ENCODE measurements around the gene CMTM7.

Gene CMTM7

GRCh38 chr3:32502118-32502945, 110.7 kb downstream of the CMTM7 start, which contains the start of gene CMTM6:
CMTM6 (minus strand) TSS chr3:32502852; CDS start chr3:32502745, 107 bp downstream.
- TF ChIP-seq CTCF (IDR thresholded peaks at IDR 0.05; ENCODE audit: insufficient read depth, low read depth, low read length, missing control alignments) = peak; percentile 5
- peak within 1 kb of the TSS; percentile 91 for H3K4me3 ChIP-seq (ENCODE audit: low read length)
- peak; percentile 82 for DNase-seq (ENCODE audit: low read depth)

- peak overlapping the region; percentile 91 for H3K4me3 ChIP-seq (ENCODE audit: low read length)
- TF ChIP-seq CTCF (IDR thresholded peaks at IDR 0.05; ENCODE audit: insufficient read depth, low read depth, low read length, missing control alignments) = no peak
- no peak for DNase-seq (ENCODE audit: low read depth)
Observed at GRCh38 chr3:32502946-32503286, 111.3 kb downstream of the CMTM7 start.
